ENCODE results near the gene ROBO3. TPM values are rescaled to one million over a fixed set of nuclear protein-coding genes. Genes with fewer than 3 reads are reported as not detected.

Gene ROBO3
- total RNA-seq, 1 donor from 2014 or later = 30.6 TPM

- DNase-seq (ENCODE audit: low read depth) = no peak
- TF ChIP-seq CTCF (conservative IDR thresholded peaks at IDR 0.05; ENCODE audit: low read depth, low read length) = no peak
- no peak overlapping the region for H3K4me3 ChIP-seq (ENCODE audit: low read depth, low read length)
Observed at GRCh38 chr11:124879493-124880289, 14.5 kb downstream of the ROBO3 start.

GRCh38 chr11:124880290-124880611 is 15.0 kb downstream of the ROBO3 start:
- no peak for TF ChIP-seq CTCF (conservative IDR thresholded peaks at IDR 0.05; ENCODE audit: low read depth, low read length)
- H3K4me3 ChIP-seq (ENCODE audit: low read depth, low read length) = no peak overlapping the region
- DNase-seq (ENCODE audit: low read depth) = no peak

- no peak for TF ChIP-seq CTCF (conservative IDR thresholded peaks at IDR 0.05; ENCODE audit: low read depth, low read length)
- H3K4me3 ChIP-seq (ENCODE audit: low read depth, low read length) = no peak overlapping the region
- DNase-seq (ENCODE audit: low read depth) = no peak
Observed at GRCh38 chr11:124880958-124881357, 15.7 kb downstream of the ROBO3 start.

GRCh38 chr11:124882339-124883071 is 17.3 kb downstream of the ROBO3 start:
- no peak for DNase-seq (ENCODE audit: low read depth)
- H3K4me3 ChIP-seq (ENCODE audit: low read depth, low read length) = no peak overlapping the region
- no peak for TF ChIP-seq CTCF (conservative IDR thresholded peaks at IDR 0.05; ENCODE audit: low read depth, low read length)

- DNase-seq (ENCODE audit: low read depth) = no peak
- TF ChIP-seq CTCF (conservative IDR thresholded peaks at IDR 0.05; ENCODE audit: low read depth, low read length) = no peak
- H3K4me3 ChIP-seq (ENCODE audit: low read depth, low read length) = no peak overlapping the region
Observed at GRCh38 chr11:124884340-124884739, 19.1 kb downstream of the ROBO3 start.

- no peak for DNase-seq (ENCODE audit: low read depth)
- H3K4me3 ChIP-seq (ENCODE audit: low read depth, low read length) = no peak overlapping the region
- TF ChIP-seq CTCF (conservative IDR thresholded peaks at IDR 0.05; ENCODE audit: low read depth, low read length) = no peak
Observed at GRCh38 chr11:124884869-124885479, 19.7 kb downstream of the ROBO3 start.

Data from epithelial cell of proximal tubule (primary cell).